GM21423 (cell line): ENCODE data around the gene PLXNC1.

Source experiments
- ATAC-seq: cut with Tn5 transposase; IDR thresholded peaks from one replicate; pipeline ENCODE4 v1.9.1; 2021; ENCODE audit warnings: mild to moderate bottlenecking, moderate library complexity; ENCODE audit not compliant: unreplicated experiment

PLXNC1 gene

GRCh38 chr12:94157181-94157580, 8.8 kb downstream of the PLXNC1 start:
- ATAC-seq: no peak

GRCh38 chr12:94157981-94158411, 9.6 kb downstream of the PLXNC1 start:
- peak; percentile 87 for ATAC-seq

- ATAC-seq: no peak
Observed at GRCh38 chr12:94158666-94159065, 10.3 kb downstream of the PLXNC1 start.

- ATAC-seq: no peak
Observed at GRCh38 chr12:94162108-94162507, 13.7 kb downstream of the PLXNC1 start.

GRCh38 chr12:94163850-94164249, 15.5 kb downstream of the PLXNC1 start:
- ATAC-seq: no peak

GRCh38 chr12:94165138-94165537, 16.8 kb downstream of the PLXNC1 start:
- ATAC-seq: no peak

- no peak for ATAC-seq
Observed at GRCh38 chr12:94165670-94166364, 17.4 kb downstream of the PLXNC1 start.

- ATAC-seq: no peak
Observed at GRCh38 chr12:94167071-94167755, 18.8 kb downstream of the PLXNC1 start.

- no peak for ATAC-seq
Observed at GRCh38 chr12:94167756-94168416, 19.5 kb downstream of the PLXNC1 start.

GRCh38 chr12:94169495-94169894, 21.1 kb downstream of the PLXNC1 start:
- ATAC-seq: no peak

GRCh38 chr12:94169966-94170689, 21.8 kb downstream of the PLXNC1 start:
- no peak for ATAC-seq

GRCh38 chr12:94170690-94171594, 22.6 kb downstream of the PLXNC1 start:
- ATAC-seq: no peak

GRCh38 chr12:94171595-94171930, 23.2 kb downstream of the PLXNC1 start:
- no peak for ATAC-seq

GRCh38 chr12:94172031-94172430, 23.7 kb downstream of the PLXNC1 start:
- no peak for ATAC-seq

- no peak for ATAC-seq
Observed at GRCh38 chr12:94172973-94173372, 24.6 kb downstream of the PLXNC1 start.

- peak; percentile 50 for ATAC-seq
Observed at GRCh38 chr12:94173660-94174265, 25.4 kb downstream of the PLXNC1 start.

GRCh38 chr12:94174576-94174975, 26.2 kb downstream of the PLXNC1 start:
- peak; percentile 41 for ATAC-seq

GRCh38 chr12:94175763-94176668, 27.6 kb downstream of the PLXNC1 start:
- no peak for ATAC-seq

- no peak for ATAC-seq
Observed at GRCh38 chr12:94178054-94178453, 29.7 kb downstream of the PLXNC1 start.
